ENCODE results near the gene NFS1. TPM values are rescaled to one million over a fixed set of nuclear protein-coding genes. Genes with fewer than 3 reads are reported as not detected.

Gene NFS1
- total and polyA plus RNA-seq, 3 experiments from 2014 or later, result 18.8 to 37.7 (median 36.4) TPM

DNA sequence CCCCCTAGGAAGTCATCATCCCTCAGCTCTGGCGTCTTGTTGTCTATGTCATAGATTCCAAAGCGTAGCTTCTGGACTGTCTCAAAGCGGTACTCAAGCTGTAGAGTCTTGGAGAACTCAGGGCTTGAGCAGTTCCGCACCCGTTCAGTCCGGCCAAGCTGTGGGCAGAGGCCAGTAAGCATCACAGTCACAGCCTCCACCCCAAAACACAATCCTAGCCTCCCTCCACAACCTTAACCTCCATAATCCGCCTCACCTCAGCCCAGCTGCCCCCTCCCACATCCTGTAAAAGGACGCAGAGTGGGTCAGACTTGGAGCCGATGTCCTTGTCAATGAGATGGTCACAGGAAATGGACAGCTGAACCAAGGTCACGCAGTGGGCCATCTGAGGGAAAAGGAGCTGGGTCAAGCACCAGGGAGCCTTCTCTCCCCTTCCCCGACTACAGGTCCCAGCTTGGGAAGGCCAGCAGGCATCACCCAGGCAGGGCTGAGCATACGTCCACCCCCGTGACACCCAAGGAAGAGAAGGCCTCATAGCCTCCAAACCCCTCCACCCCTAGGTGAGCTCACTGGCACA lies 66.5 kb downstream of the NFS1 start:
- no peaks in the 10 kb centered on the region for H3K27me3 ChIP-seq (ENCODE audit: insufficient read depth, low read length, poor library complexity, severe bottlenecking)
- no peak for DNase-seq
- peaks cover 36% of the 10 kb centered on the region for H3K36me3 ChIP-seq (ENCODE audit: insufficient read depth, low read length)
- Mint-ChIP-seq H3K27me3 (no peaks in the 10 kb centered on the region), H3K4me1 (peaks cover 27 to 36% (median 33%) of the 10 kb centered on the region in 3 donors), H3K9me3 (no peaks in the 10 kb centered on the region), H3K36me3 (peaks cover 0 to 61% (median 10%) of the 10 kb centered on the region in 3 donors), H3K4me3 (no peak overlapping the region), H3K27ac (peak overlapping the region in 6 of 8 donors; percentile 48 to 96 (median 73))
- no peak overlapping the region for H3K4me3 ChIP-seq (ENCODE audit: low read length)
- H3K27ac ChIP-seq (ENCODE audit: low read depth, low read length), result peak overlapping the region; percentile 27
- no peaks in the 10 kb centered on the region for H3K4me1 ChIP-seq (ENCODE audit: insufficient read depth, low read length)
- POLR2A ChIA-PET, result no interaction called here
- H3K9me3 ChIP-seq (ENCODE audit: low read length), result no peaks in the 10 kb centered on the region
- CTCF ChIA-PET, result interaction anchor here (0.5 to 4.9 kb wide), 2 partner anchors 13 to 202 kb away, joined by 3 to 26 read pairs; no protein-coding TSS in a partner anchor

DNA sequence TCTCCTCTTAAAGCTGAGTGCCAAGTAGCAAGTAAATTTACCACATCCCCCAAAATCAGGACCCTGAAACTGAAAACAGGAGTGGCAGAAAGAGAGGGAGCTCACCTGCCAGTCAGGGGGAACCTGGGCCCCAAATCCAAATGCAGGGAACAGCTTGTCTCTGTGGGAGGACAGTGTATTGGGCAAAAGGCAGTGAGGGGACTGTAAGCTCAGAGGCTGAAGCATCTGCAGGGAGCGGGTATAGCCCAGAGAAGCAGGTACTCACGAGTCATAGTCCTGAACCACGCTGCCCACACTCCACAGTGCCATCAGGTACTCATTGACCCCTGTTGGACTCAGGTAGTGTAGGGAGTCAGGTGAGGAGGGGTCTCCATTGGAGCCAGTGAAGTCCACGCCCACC lies 68.5 kb downstream of the NFS1 start:
- ChIA-PET POLR2A (interaction anchor here (0.6 to 1.3 kb wide), 2 partner anchors 33 to 95 kb away, joined by 3 to 4 read pairs; no protein-coding TSS in a partner anchor), CTCF (interaction anchor here (4.9 kb wide), 1 partner anchor 11 kb away, joined by 26 read pairs; no protein-coding TSS in a partner anchor)
- Histone ChIP-seq H3K36me3 (ENCODE audit: insufficient read depth, low read length) (peaks cover 41% of the 10 kb centered on the region), H3K4me3 (ENCODE audit: low read length) (no peak overlapping the region), H3K27me3 (ENCODE audit: insufficient read depth, low read length, poor library complexity, severe bottlenecking) (no peaks in the 10 kb centered on the region), H3K27ac (ENCODE audit: low read depth, low read length) (no peak overlapping the region), H3K4me1 (ENCODE audit: insufficient read depth, low read length) (no peaks in the 10 kb centered on the region), H3K9me3 (ENCODE audit: low read length) (no peaks in the 10 kb centered on the region)
- peak overlapping the region in 3 of 8 donors; percentile 12 to 79 (median 66) for H3K27ac Mint-ChIP-seq
- no peak overlapping the region for H3K4me3 Mint-ChIP-seq
- H3K9me3 Mint-ChIP-seq, result no peaks in the 10 kb centered on the region
- DNase-seq, result no peak
- H3K36me3 Mint-ChIP-seq, result peaks cover 1 to 78% (median 13%) of the 10 kb centered on the region in 3 donors
- H3K4me1 Mint-ChIP-seq, result peaks cover 12 to 18% (median 14%) of the 10 kb centered on the region in 3 donors
- no peaks in the 10 kb centered on the region for H3K27me3 Mint-ChIP-seq

DNA sequence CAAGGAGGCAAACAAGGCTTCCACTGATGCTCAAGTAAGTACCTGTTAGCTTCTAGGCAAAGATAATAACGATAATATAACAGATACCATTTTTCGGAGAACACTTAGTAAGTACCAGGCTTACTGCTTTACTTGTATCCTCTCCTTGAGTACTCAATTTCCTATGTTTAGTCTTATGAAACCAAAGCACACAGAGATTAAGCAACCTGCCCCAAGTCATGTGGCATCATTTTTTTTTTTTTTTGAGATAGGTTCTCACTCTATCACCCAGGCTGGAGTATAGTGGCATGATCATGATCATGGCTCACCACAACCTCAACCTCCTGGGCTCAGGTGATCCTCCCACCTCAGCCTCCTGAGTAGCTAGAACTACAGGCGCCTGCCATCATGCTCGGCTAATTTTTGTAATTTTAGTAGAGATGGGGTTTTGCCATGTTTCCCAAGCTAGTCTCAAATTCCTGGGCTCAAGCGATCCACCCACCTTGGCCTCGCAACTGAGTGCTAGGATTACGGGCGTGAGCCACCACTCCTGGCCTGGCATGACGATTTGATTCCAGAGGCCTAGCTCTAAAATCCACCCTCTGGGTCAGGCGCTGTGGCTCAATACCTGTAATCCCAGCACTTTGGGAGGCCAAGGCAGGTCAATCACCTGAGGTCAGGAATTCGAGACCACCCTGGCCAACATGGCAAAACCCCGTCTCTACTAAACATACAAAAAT lies 69.6 kb downstream of the NFS1 start:
- Mint-ChIP-seq H3K9me3 (no peaks in the 10 kb centered on the region), H3K4me3 (no peak overlapping the region), H3K4me1 (peaks cover 4 to 8% (median 5%) of the 10 kb centered on the region in 3 donors), H3K27me3 (no peaks in the 10 kb centered on the region), H3K36me3 (peaks cover 4 to 80% (median 16%) of the 10 kb centered on the region in 3 donors), H3K27ac (peak overlapping the region in 3 of 8 donors; percentile 17 to 81 (median 45))
- POLR2A ChIA-PET, result interaction anchor here (0.6 kb wide), 1 partner anchor 96 kb away, joined by 4 read pairs; no protein-coding TSS in a partner anchor
- Histone ChIP-seq H3K36me3 (ENCODE audit: insufficient read depth, low read length) (peaks cover 41% of the 10 kb centered on the region), H3K27me3 (ENCODE audit: insufficient read depth, low read length, poor library complexity, severe bottlenecking) (no peaks in the 10 kb centered on the region), H3K4me1 (ENCODE audit: insufficient read depth, low read length) (no peaks in the 10 kb centered on the region), H3K4me3 (ENCODE audit: low read length) (no peak overlapping the region), H3K9me3 (ENCODE audit: low read length) (no peaks in the 10 kb centered on the region), H3K27ac (ENCODE audit: low read depth, low read length) (no peak overlapping the region)
- no peak for DNase-seq
- CTCF ChIA-PET, result interaction anchor here (4.9 kb wide), 1 partner anchor 10 kb away, joined by 26 read pairs; no protein-coding TSS in a partner anchor

DNA sequence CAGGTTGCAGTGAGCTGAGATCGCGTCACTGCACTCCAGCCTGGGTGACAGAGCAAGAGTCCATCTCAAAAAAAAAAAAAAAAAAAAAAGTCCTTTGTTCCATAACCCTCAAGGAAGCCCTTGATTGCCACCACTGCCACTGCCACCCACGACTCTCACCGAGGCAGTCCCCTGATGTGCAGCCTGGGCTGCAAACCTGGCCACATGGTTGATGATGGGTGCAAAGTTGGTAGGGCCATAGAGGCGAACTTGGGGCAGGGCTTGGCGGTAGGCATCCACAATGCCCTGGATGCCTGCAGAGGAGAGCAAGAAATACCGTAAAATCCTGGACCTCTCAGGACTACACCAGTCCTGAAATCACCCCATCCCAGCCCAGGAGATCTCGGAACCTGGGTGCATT lies 72.0 kb downstream of the NFS1 start:
- no peaks in the 10 kb centered on the region for H3K9me3 Mint-ChIP-seq
- Histone ChIP-seq H3K36me3 (ENCODE audit: insufficient read depth, low read length) (peaks cover 32% of the 10 kb centered on the region), H3K27me3 (ENCODE audit: insufficient read depth, low read length, poor library complexity, severe bottlenecking) (no peaks in the 10 kb centered on the region), H3K4me1 (ENCODE audit: insufficient read depth, low read length) (no peaks in the 10 kb centered on the region), H3K9me3 (ENCODE audit: low read length) (no peaks in the 10 kb centered on the region), H3K27ac (ENCODE audit: low read depth, low read length) (no peak overlapping the region), H3K4me3 (ENCODE audit: low read length) (no peak overlapping the region)
- peak overlapping the region in 1 of 8 donors; percentile 42 for H3K27ac Mint-ChIP-seq
- peaks cover 4 to 65% (median 12%) of the 10 kb centered on the region in 3 donors for H3K36me3 Mint-ChIP-seq
- no peaks in the 10 kb centered on the region for H3K4me1 Mint-ChIP-seq
- H3K4me3 Mint-ChIP-seq, result no peak overlapping the region
- POLR2A ChIA-PET, result no interaction called here
- no peak for DNase-seq
- CTCF ChIA-PET, result interaction anchor here (0.6 to 0.9 kb wide), 2 partner anchors 9 to 59 kb away, joined by 3 read pairs; no protein-coding TSS in a partner anchor
- no peaks in the 10 kb centered on the region for H3K27me3 Mint-ChIP-seq

DNA sequence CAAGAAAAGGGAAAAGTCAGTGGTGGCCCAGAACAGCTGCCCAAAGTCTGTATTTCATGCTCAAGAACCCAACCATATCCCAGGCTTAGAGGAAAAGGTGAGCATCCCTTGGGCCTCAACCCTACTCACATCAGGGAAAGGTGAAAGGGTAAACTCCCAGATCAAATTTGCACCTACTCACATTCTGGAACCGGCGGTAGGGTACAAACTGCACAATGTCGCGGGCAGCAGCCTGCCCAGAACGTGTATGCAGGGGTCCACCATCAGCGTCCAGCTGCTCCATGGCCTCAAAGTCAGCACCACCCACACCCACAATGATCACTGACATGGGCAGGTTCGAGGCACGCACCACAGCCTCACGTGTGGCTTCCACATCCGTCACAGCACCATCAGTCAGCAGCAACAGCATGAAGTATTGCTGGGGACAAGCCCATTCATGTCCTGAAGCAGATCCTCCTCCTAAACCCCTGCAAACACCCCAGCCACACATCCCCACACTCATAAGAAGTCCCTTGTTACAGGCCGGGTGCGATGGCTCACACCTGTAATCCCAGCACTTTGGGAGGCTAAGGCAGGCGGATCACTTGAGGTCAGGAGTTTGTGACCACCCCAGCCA lies 72.7 kb downstream of the NFS1 start:
- H3K4me3 Mint-ChIP-seq, result no peak overlapping the region
- ChIA-PET CTCF (no interaction called here), POLR2A (no interaction called here)
- Histone ChIP-seq H3K36me3 (ENCODE audit: insufficient read depth, low read length) (peaks cover 26% of the 10 kb centered on the region), H3K27ac (ENCODE audit: low read depth, low read length) (no peak overlapping the region), H3K9me3 (ENCODE audit: low read length) (no peaks in the 10 kb centered on the region), H3K4me3 (ENCODE audit: low read length) (no peak overlapping the region), H3K27me3 (ENCODE audit: insufficient read depth, low read length, poor library complexity, severe bottlenecking) (no peaks in the 10 kb centered on the region), H3K4me1 (ENCODE audit: insufficient read depth, low read length) (no peaks in the 10 kb centered on the region)
- H3K4me1 Mint-ChIP-seq, result no peaks in the 10 kb centered on the region
- H3K9me3 Mint-ChIP-seq, result no peaks in the 10 kb centered on the region
- H3K36me3 Mint-ChIP-seq, result peaks cover 4 to 63% (median 13%) of the 10 kb centered on the region in 3 donors
- no peak for DNase-seq
- H3K27me3 Mint-ChIP-seq, result no peaks in the 10 kb centered on the region
- H3K27ac Mint-ChIP-seq, result peak overlapping the region in 2 of 8 donors; percentile 11 to 88

DNA sequence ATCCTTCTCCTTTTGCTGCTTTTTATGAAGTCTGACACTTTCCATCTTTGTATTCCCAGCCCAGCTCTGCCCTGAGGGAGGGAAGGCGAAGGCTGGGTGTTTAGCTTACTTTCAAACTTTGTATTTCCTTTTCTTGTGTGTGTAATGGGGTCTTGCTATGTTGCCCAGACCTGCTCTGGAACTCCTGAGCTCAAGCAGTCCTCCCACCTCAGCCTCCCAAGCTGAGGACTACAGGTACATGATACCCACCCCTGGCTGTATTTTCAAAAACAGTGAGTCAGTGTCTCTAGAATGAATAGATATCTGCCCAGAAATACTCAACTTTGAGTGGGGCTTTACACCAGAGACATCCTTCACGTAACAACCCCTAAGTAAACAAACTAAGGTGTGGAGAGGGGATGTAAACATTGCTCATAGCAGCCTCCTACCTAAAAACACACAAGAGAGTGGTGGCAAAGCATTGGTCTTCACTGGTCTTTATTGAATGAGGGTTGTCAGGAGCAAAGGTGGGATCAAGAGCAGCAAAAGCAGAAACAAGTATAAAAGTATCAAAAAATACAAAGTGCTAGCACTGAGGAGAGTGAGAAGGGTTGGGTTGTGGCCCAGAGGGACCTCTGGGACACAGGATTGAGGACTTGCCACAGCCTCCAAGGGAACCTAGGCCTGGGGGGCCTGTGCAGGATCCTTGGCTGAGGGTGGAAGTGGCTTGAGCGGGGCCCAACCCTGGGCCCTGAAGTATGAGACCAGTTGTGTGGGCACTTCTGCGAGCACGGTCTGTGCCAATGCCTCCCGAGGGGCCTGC lies 73.4 kb downstream of the NFS1 start:
- Mint-ChIP-seq H3K27ac (peak overlapping the region in 7 of 8 donors; percentile 2 to 88 (median 56)), H3K36me3 (peaks cover 4 to 56% (median 14%) of the 10 kb centered on the region in 3 donors), H3K27me3 (no peaks in the 10 kb centered on the region), H3K4me3 (no peak overlapping the region), H3K4me1 (no peaks in the 10 kb centered on the region), H3K9me3 (no peaks in the 10 kb centered on the region)
- DNase-seq, result no peak
- Histone ChIP-seq H3K36me3 (ENCODE audit: insufficient read depth, low read length) (peaks cover 19% of the 10 kb centered on the region), H3K27ac (ENCODE audit: low read depth, low read length) (no peak overlapping the region), H3K4me1 (ENCODE audit: insufficient read depth, low read length) (no peaks in the 10 kb centered on the region), H3K9me3 (ENCODE audit: low read length) (no peaks in the 10 kb centered on the region), H3K27me3 (ENCODE audit: insufficient read depth, low read length, poor library complexity, severe bottlenecking) (no peaks in the 10 kb centered on the region), H3K4me3 (ENCODE audit: low read length) (no peak overlapping the region)
- ChIA-PET CTCF (no interaction called here), POLR2A (no interaction called here)

DNA sequence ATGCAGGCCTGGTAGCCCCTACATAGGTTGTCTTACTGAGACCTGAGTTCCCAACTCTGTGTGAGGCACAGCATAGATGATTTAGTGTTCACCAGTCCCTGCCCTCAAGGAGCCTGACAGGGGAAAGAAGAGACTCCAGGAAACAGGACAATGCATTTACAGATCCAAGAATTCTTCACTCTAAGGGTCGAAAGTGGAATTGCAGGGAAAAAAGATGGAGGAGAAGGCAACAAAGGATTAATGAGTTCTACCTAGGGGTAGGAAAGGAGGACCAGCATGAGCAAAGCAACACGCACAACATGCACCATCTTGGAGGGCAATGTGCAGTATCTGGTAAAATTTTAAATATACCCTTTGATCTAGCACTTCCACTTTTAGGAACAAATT lies 77.6 kb downstream of the NFS1 start:
- CTCF ChIA-PET, result interaction anchor here (0.9 to 6.5 kb wide), 5 partner anchors 9 to 158 kb away, joined by 3 to 55 read pairs (median 3); no protein-coding TSS in a partner anchor
- peaks cover 3% of the 10 kb centered on the region for H3K36me3 ChIP-seq (ENCODE audit: insufficient read depth, low read length)
- H3K27me3 ChIP-seq (ENCODE audit: insufficient read depth, low read length, poor library complexity, severe bottlenecking), result no peaks in the 10 kb centered on the region
- Mint-ChIP-seq H3K27me3 (peaks cover 0 to 1% of the 10 kb centered on the region in 2 donors), H3K4me3 (no peak overlapping the region), H3K9me3 (no peaks in the 10 kb centered on the region), H3K4me1 (peaks cover 18 to 37% (median 28%) of the 10 kb centered on the region in 3 donors), H3K27ac (peak overlapping the region in 5 of 8 donors; percentile 35 to 76 (median 70)), H3K36me3 (peaks cover 4 to 20% (median 8%) of the 10 kb centered on the region in 3 donors)
- POLR2A ChIA-PET, result interaction anchor here (0.7 kb wide), 1 partner anchor 113 kb away, joined by 3 read pairs; no protein-coding TSS in a partner anchor
- H3K27ac ChIP-seq (ENCODE audit: low read depth, low read length), result no peak overlapping the region
- H3K4me3 ChIP-seq (ENCODE audit: low read length), result no peak overlapping the region
- peaks cover 21% of the 10 kb centered on the region for H3K4me1 ChIP-seq (ENCODE audit: insufficient read depth, low read length)
- no peak for DNase-seq
- H3K9me3 ChIP-seq (ENCODE audit: low read length), result no peaks in the 10 kb centered on the region
